Measurements from ENCODE around the gene TCEAL2.

DNA sequence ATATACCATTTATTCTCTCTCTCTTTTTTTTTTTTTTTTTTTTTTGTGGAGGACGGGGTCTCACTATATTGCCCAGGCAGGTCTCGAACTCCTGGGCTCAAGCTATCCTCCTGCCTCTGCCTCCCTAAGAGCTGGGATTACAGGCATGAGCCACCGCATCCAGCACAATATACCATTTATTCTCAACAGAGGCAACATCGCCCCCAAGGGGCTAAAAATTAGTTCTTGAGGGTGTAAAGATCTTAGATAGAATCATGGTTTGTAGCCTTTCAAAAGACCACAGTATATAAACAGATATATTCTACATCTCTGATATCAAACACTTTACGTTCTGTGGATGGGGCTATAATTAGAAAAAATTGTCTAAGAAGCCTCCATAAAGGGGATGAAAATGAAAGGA, 39.8 kb upstream of the TCEAL2 start:
- TF ChIP-seq, protein P1, sequence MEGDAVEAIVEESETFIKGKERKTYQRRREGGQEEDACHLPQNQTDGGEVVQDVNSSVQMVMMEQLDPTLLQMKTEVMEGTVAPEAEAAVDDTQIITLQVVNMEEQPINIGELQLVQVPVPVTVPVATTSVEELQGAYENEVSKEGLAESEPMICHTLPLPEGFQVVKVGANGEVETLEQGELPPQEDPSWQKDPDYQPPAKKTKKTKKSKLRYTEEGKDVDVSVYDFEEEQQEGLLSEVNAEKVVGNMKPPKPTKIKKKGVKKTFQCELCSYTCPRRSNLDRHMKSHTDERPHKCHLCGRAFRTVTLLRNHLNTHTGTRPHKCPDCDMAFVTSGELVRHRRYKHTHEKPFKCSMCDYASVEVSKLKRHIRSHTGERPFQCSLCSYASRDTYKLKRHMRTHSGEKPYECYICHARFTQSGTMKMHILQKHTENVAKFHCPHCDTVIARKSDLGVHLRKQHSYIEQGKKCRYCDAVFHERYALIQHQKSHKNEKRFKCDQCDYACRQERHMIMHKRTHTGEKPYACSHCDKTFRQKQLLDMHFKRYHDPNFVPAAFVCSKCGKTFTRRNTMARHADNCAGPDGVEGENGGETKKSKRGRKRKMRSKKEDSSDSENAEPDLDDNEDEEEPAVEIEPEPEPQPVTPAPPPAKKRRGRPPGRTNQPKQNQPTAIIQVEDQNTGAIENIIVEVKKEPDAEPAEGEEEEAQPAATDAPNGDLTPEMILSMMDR (IDR thresholded peaks at IDR 0.05) = no peak
- no peak for TF ChIP-seq POLR2A (IDR thresholded peaks at IDR 0.05)
